ENCODE results near the gene ZNF536. TPM values are rescaled to one million over a fixed set of nuclear protein-coding genes. Genes with fewer than 3 reads are reported as not detected.

The ZNF536 gene
- polyA plus RNA-seq, 1 of the 3 experiments (the other 2 are of a cell fraction), result 0.41 TPM

- TF ChIP-seq ZBTB33 (IDR thresholded peaks at IDR 0.05; ENCODE audit: borderline replicate concordance, low read depth) (no peak), ELF1 (IDR thresholded peaks at IDR 0.05) (no peak), EZH2phosphoT487 (IDR thresholded peaks at IDR 0.05; ENCODE audit: borderline replicate concordance, low read depth) (no peak), TEAD4 (IDR thresholded peaks at IDR 0.05; ENCODE audit: borderline replicate concordance, insufficient read depth) (no peak), NRF1 (IDR thresholded peaks at IDR 0.05; ENCODE audit: low read depth, low read length) (no peak), TAF1 (IDR thresholded peaks at IDR 0.05; ENCODE audit: borderline replicate concordance, low read depth, low read length) (no peak), FOXM1 (IDR thresholded peaks at IDR 0.05; ENCODE audit: low read depth) (no peak), FOXJ3 (CRISPR knock-in tag; IDR thresholded peaks at IDR 0.05) (no peak), IRF3 (IDR thresholded peaks at IDR 0.05; ENCODE audit: low read depth, low read length) (no peak), MEF2A (IDR thresholded peaks at IDR 0.05; ENCODE audit: borderline replicate concordance, low read depth) (no peak), JUND (IDR thresholded peaks at IDR 0.05) (no peak)
- no peak overlapping the region for H3K27ac ChIP-seq (ENCODE audit: low read depth in 2 of 2, low read length in 1 of 2)
- 38% methylated on average over 8 of the region's 8 CpGs for WGBS (ENCODE audit: low lambda C conversion rate)
- no peak overlapping the region for H3K9ac ChIP-seq
- no peaks in the 10 kb centered on the region for H3K9me3 ChIP-seq
- H3K4me2 ChIP-seq, result no peak overlapping the region
- peaks cover 0 to 29% of the 10 kb centered on the region in 2 experiments; a peak in 2 of 4 replicates for H3K4me1 ChIP-seq (ENCODE audit: control insufficient read depth in 1 of 2, insufficient read depth in 2 of 2, low read depth in 1 of 2, low read length in 1 of 2)
- H3K27me3 ChIP-seq (ENCODE audit: insufficient read depth), result no peaks in the 10 kb centered on the region
- no peaks in the 10 kb centered on the region for H4K20me1 ChIP-seq (ENCODE audit: insufficient read depth)
- H2AFZ ChIP-seq (ENCODE audit: low read depth), result no peak overlapping the region
- POLR2A ChIA-PET, result no interaction called here
- no peaks in the 10 kb centered on the region for H3K36me3 ChIP-seq (replicated peaks in 1 of 2; ENCODE audit: control insufficient read depth in 1 of 2, insufficient read depth in 2 of 2, low read length in 1 of 2)
- no peak overlapping the region for H3K4me3 ChIP-seq (ENCODE audit: low read depth in 2 of 2, low read length in 1 of 2)
- no peaks in the 10 kb centered on the region for H3F3A ChIP-seq (replicated peaks; ENCODE audit: insufficient read depth)
- no peaks in the 10 kb centered on the region for H3K79me2 ChIP-seq (ENCODE audit: insufficient read depth)
- H3K9me2 ChIP-seq, result no peaks in the 10 kb centered on the region
- CTCF ChIA-PET, result no interaction called here
- no peak for DNase-seq
These were observed 190.8 kb downstream of the ZNF536 start for GRCh38 chr19:30562981-30563380.

- Histone ChIP-seq H3K27me3 (ENCODE audit: insufficient read depth) (no peaks in the 10 kb centered on the region), H3K9me3 (no peaks in the 10 kb centered on the region)
- POLR2A ChIA-PET, result no interaction called here
- TF ChIP-seq NRF1 (IDR thresholded peaks at IDR 0.05; ENCODE audit: low read depth, low read length) (no peak), NFIC (IDR thresholded peaks at IDR 0.05; ENCODE audit: borderline replicate concordance) (no peak), TEAD4 (IDR thresholded peaks at IDR 0.05; ENCODE audit: borderline replicate concordance, insufficient read depth) (no peak), ZBTB33 (IDR thresholded peaks at IDR 0.05; ENCODE audit: borderline replicate concordance, low read depth) (no peak), TAF1 (IDR thresholded peaks at IDR 0.05; ENCODE audit: borderline replicate concordance, low read depth, low read length) (no peak), SIN3A (IDR thresholded peaks at IDR 0.05; ENCODE audit: borderline replicate concordance, low read depth, low read length) (no peak), FOSL2 (IDR thresholded peaks at IDR 0.05; ENCODE audit: borderline replicate concordance, low read depth) (no peak), GATA2 (CRISPR knock-in tag; IDR thresholded peaks at IDR 0.05) (no peak), USF1 (IDR thresholded peaks at IDR 0.05; ENCODE audit: borderline replicate concordance, low read depth) (no peak), RXRA (IDR thresholded peaks at IDR 0.05; ENCODE audit: borderline replicate concordance, low read depth) (no peak), CTCF (IDR thresholded peaks at IDR 0.05) (no peak), RCOR1 (IDR thresholded peaks at IDR 0.05; ENCODE audit: low read length) (no peak), SMC3 (IDR thresholded peaks at IDR 0.05; ENCODE audit: low read depth, low read length) (no peak), POLR2AphosphoS5 (IDR thresholded peaks at IDR 0.05; ENCODE audit: low read depth, low read length) (no peak)
These were observed 191.5 kb downstream of the ZNF536 start for GRCh38 chr19:30563691-30564090.

More at GRCh38 chr19:30563691-30564090, 191.5 kb downstream of the ZNF536 start:
- H3K4me3 ChIP-seq (ENCODE audit: low read depth in 2 of 2, low read length in 1 of 2), result no peak overlapping the region
- CTCF ChIA-PET, result no interaction called here
- H3K9ac ChIP-seq, result no peak overlapping the region
- peaks cover 0 to 36% of the 10 kb centered on the region in 2 experiments; a peak in 2 of 4 replicates for H3K4me1 ChIP-seq (ENCODE audit: control insufficient read depth in 1 of 2, insufficient read depth in 2 of 2, low read depth in 1 of 2, low read length in 1 of 2)
- H3K27ac ChIP-seq (ENCODE audit: low read depth in 2 of 2, low read length in 1 of 2), result no peak overlapping the region
- H3K36me3 ChIP-seq (replicated peaks in 1 of 2; ENCODE audit: control insufficient read depth in 1 of 2, insufficient read depth in 2 of 2, low read length in 1 of 2), result no peaks in the 10 kb centered on the region
- H4K20me1 ChIP-seq (ENCODE audit: insufficient read depth), result no peaks in the 10 kb centered on the region
- no peaks in the 10 kb centered on the region for H3K79me2 ChIP-seq (ENCODE audit: insufficient read depth)
- no peak for DNase-seq
- H3F3A ChIP-seq (replicated peaks; ENCODE audit: insufficient read depth), result no peaks in the 10 kb centered on the region
- H2AFZ ChIP-seq (ENCODE audit: low read depth), result no peak overlapping the region
- WGBS (ENCODE audit: low lambda C conversion rate), result 49% methylated on average over 3 of the region's 3 CpGs
- H3K9me2 ChIP-seq, result no peaks in the 10 kb centered on the region
- no peak overlapping the region for H3K4me2 ChIP-seq
